ENCODE measurements around the gene GIMAP2.

Gene GIMAP2

GRCh38 chr7:150685219-150686029, at the start of gene GIMAP2:
Gene GIMAP2, plus strand, starts transcription at chr7:150685706. Its CDS starts 1,354 bp downstream, at chr7:150687060.
- ChIA-PET CTCF (interaction anchor here (0.6 kb wide), 1 partner anchor 30 kb away, joined by 3 read pairs; no protein-coding TSS in a partner anchor), POLR2A (no interaction called here)
- DNase-seq (ENCODE audit: extremely low spot score): no peak
- TF ChIP-seq FOXM1 (IDR thresholded peaks at IDR 0.05; ENCODE audit: borderline replicate concordance): no peak
- no peak for TF ChIP-seq SUZ12 (IDR thresholded peaks at IDR 0.05)
- no peak for TF ChIP-seq TARDBP (IDR thresholded peaks at IDR 0.05)
- TF ChIP-seq PKNOX1 (IDR thresholded peaks at IDR 0.05): no peak
- TF ChIP-seq ARNT (IDR thresholded peaks at IDR 0.05): no peak
- no peak for TF ChIP-seq CTBP1 (IDR thresholded peaks at IDR 0.05; ENCODE audit: borderline replicate concordance)
- TF ChIP-seq FOXK2 (IDR thresholded peaks at IDR 0.05): no peak
- TF ChIP-seq SP1 (IDR thresholded peaks at IDR 0.05): no peak
- no peak for TF ChIP-seq LEF1 (IDR thresholded peaks at IDR 0.05; ENCODE audit: borderline replicate concordance)
- TF ChIP-seq NFRKB (IDR thresholded peaks at IDR 0.05): no peak
- no peak for TF ChIP-seq ELF4 (IDR thresholded peaks at IDR 0.05)
- no peak for TF ChIP-seq FOXA1 (IDR thresholded peaks at IDR 0.05)

GRCh38 chr7:150641854-150642253, 43.7 kb upstream of the GIMAP2 start:
- CTCF ChIA-PET: no interaction called here
- no peak for DNase-seq (ENCODE audit: extremely low spot score)
- POLR2A ChIA-PET: no interaction called here
- TF ChIP-seq HDGF (IDR thresholded peaks at IDR 0.05; ENCODE audit: borderline replicate concordance) (no peak), ZNF384 (IDR thresholded peaks at IDR 0.05) (no peak), BHLHE40 (IDR thresholded peaks at IDR 0.05; ENCODE audit: borderline replicate concordance) (no peak), FOXA1 (IDR thresholded peaks at IDR 0.05) (no peak), TARDBP (IDR thresholded peaks at IDR 0.05) (no peak), NFRKB (IDR thresholded peaks at IDR 0.05) (no peak), CTBP1 (IDR thresholded peaks at IDR 0.05; ENCODE audit: borderline replicate concordance) (no peak), FOXM1 (IDR thresholded peaks at IDR 0.05; ENCODE audit: borderline replicate concordance) (no peak), SUZ12 (IDR thresholded peaks at IDR 0.05) (no peak), FOXK2 (IDR thresholded peaks at IDR 0.05) (no peak)

GRCh38 chr7:150642926-150643325, 42.6 kb upstream of the GIMAP2 start:
- no peak for DNase-seq (ENCODE audit: extremely low spot score)
- CTCF ChIA-PET: no interaction called here
- POLR2A ChIA-PET: no interaction called here
- no peak for TF ChIP-seq ELF4 (IDR thresholded peaks at IDR 0.05)
- TF ChIP-seq ZNF384 (IDR thresholded peaks at IDR 0.05): no peak
- TF ChIP-seq BHLHE40 (IDR thresholded peaks at IDR 0.05; ENCODE audit: borderline replicate concordance): no peak
- TF ChIP-seq CTBP1 (IDR thresholded peaks at IDR 0.05; ENCODE audit: borderline replicate concordance): no peak
- no peak for TF ChIP-seq SP1 (IDR thresholded peaks at IDR 0.05)
- TF ChIP-seq NFRKB (IDR thresholded peaks at IDR 0.05): no peak
- TF ChIP-seq SUZ12 (IDR thresholded peaks at IDR 0.05): no peak
- no peak for TF ChIP-seq FOXK2 (IDR thresholded peaks at IDR 0.05)
- no peak for TF ChIP-seq HDGF (IDR thresholded peaks at IDR 0.05; ENCODE audit: borderline replicate concordance)
- no peak for TF ChIP-seq L3MBTL2 (conservative IDR thresholded peaks at IDR 0.05)
- no peak for TF ChIP-seq FOXA1 (IDR thresholded peaks at IDR 0.05)
- no peak for TF ChIP-seq PKNOX1 (IDR thresholded peaks at IDR 0.05)
- TF ChIP-seq LEF1 (IDR thresholded peaks at IDR 0.05; ENCODE audit: borderline replicate concordance): no peak
- no peak for TF ChIP-seq FOXM1 (IDR thresholded peaks at IDR 0.05; ENCODE audit: borderline replicate concordance)

GRCh38 chr7:150645259-150646020, 40.1 kb upstream of the GIMAP2 start:
- TF ChIP-seq LEF1 (IDR thresholded peaks at IDR 0.05; ENCODE audit: borderline replicate concordance) (no peak), FOXA1 (IDR thresholded peaks at IDR 0.05) (no peak), ELF4 (IDR thresholded peaks at IDR 0.05) (no peak), PKNOX1 (IDR thresholded peaks at IDR 0.05) (no peak), L3MBTL2 (conservative IDR thresholded peaks at IDR 0.05) (no peak), HDGF (IDR thresholded peaks at IDR 0.05; ENCODE audit: borderline replicate concordance) (no peak), SP1 (IDR thresholded peaks at IDR 0.05) (no peak), SUZ12 (IDR thresholded peaks at IDR 0.05) (no peak), FOXM1 (IDR thresholded peaks at IDR 0.05; ENCODE audit: borderline replicate concordance) (no peak), BHLHE40 (IDR thresholded peaks at IDR 0.05; ENCODE audit: borderline replicate concordance) (no peak)
- no peak for DNase-seq (ENCODE audit: extremely low spot score)
- ChIA-PET CTCF (no interaction called here), POLR2A (no interaction called here)

- no peak for TF ChIP-seq CTBP1 (IDR thresholded peaks at IDR 0.05; ENCODE audit: borderline replicate concordance)
- TF ChIP-seq L3MBTL2 (conservative IDR thresholded peaks at IDR 0.05): no peak
- no peak for TF ChIP-seq SP1 (IDR thresholded peaks at IDR 0.05)
- TF ChIP-seq NFRKB (IDR thresholded peaks at IDR 0.05): no peak
- TF ChIP-seq BHLHE40 (IDR thresholded peaks at IDR 0.05; ENCODE audit: borderline replicate concordance): no peak
- TF ChIP-seq ARNT (IDR thresholded peaks at IDR 0.05): no peak
- TF ChIP-seq HDGF (IDR thresholded peaks at IDR 0.05; ENCODE audit: borderline replicate concordance): no peak
- no peak for TF ChIP-seq PKNOX1 (IDR thresholded peaks at IDR 0.05)
- TF ChIP-seq FOXA1 (IDR thresholded peaks at IDR 0.05): no peak
- TF ChIP-seq SUZ12 (IDR thresholded peaks at IDR 0.05): no peak
- TF ChIP-seq FOXK2 (IDR thresholded peaks at IDR 0.05): no peak
- no peak for TF ChIP-seq ELF4 (IDR thresholded peaks at IDR 0.05)
- no peak for TF ChIP-seq FOXM1 (IDR thresholded peaks at IDR 0.05; ENCODE audit: borderline replicate concordance)
- TF ChIP-seq ZNF384 (IDR thresholded peaks at IDR 0.05): no peak
- TF ChIP-seq LEF1 (IDR thresholded peaks at IDR 0.05; ENCODE audit: borderline replicate concordance): no peak
- TF ChIP-seq TARDBP (IDR thresholded peaks at IDR 0.05): no peak
- CTCF ChIA-PET: no interaction called here
- DNase-seq (ENCODE audit: extremely low spot score): no peak
- POLR2A ChIA-PET: no interaction called here
These were observed 37.0 kb upstream of the GIMAP2 start for GRCh38 chr7:150648353-150649079.

Measured in HEK293T (cell line).